UCSD-AML1 (cell line): ENCODE data around the gene KCNQ5.
A peak's percentile ranks its signal among the peaks of the same experiment; 100 is the strongest.
"Not testable (repeated sequence)": the region's sequence is repeated elsewhere in the genome, so short reads cannot be mapped to it uniquely, and the experiment has no call there.

ENCODE experiments used
- DNase-seq: peaks from one replicate; lab custom pipeline; 2025; ENCODE audit not compliant: unreplicated experiment; lab: John Stamatoyannopoulos, UW

Gene KCNQ5

GRCh38 chr6:72621291-72622093, at the start of gene KCNQ5:
TSS of gene KCNQ5 (plus strand) at chr6:72622064.
- peak; percentile 66 for DNase-seq

DNA sequence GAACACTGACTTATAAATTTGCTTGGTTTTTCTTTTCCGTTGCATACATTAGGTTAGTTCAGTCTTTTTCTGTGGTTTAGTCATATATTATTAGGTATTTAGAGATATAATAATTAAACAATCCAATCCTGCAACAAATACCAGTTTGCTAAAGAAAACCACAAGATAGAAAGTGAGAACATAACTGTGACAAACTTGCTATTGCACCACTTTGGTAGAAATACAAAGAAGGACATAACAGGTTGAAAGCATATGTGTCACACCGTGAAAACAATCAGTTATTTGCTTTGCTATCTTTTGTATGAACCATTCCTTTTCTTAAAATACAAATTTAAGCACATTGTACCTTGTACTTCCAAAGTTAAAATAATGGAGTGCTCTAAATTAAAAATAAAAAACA, 42.0 kb upstream of the KCNQ5 start:
- no peak for DNase-seq

- peak; percentile 10 for DNase-seq
Measured at GRCh38 chr6:72580281-72580940, 41.5 kb upstream of the KCNQ5 start.

- not testable (repeated sequence) for DNase-seq
Measured at GRCh38 chr6:72580950-72581349, 40.9 kb upstream of the KCNQ5 start.

- DNase-seq = no peak
Measured at GRCh38 chr6:72588155-72588554, 33.7 kb upstream of the KCNQ5 start.

DNA sequence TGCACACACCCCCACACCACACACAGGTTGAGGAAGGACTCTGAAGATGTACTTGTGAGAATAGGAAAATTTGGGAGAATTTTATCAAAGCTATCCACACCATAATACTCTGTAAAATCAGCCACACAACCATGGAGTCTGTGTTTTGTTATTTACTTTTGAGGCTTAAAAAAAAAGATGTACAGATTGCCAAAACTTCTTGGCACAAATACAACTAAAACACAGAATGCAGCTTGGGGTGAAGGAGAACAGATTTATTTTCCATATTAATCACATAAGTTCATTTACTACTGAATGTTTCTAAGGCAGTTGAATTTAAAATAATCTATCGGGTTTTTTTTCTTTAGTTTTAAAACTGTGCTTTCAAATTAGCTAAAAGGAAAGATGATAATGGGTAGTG, 32.8 kb upstream of the KCNQ5 start:
- DNase-seq = no peak

DNA sequence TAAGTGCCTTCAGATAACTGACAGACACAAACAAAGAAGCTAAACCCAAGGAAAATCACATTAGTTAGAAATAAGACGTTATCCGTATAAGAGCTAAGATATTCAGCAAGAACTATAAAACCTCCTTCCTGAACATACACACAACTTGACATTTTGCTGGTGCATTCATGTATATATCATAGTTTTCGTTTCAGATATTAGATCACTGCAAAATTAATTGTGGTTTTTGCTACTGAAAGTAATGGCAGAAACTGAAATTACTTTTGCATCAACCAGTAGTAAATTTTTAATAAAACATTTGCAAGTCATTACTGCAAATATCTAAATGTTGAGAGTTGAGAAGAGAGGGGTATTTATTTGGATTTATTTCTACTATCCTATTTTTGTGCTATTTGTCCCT, 26.1 kb upstream of the KCNQ5 start:
- DNase-seq = no peak

GRCh38 chr6:72616406-72617015, 5.4 kb upstream of the KCNQ5 start:
- no peak for DNase-seq

GRCh38 chr6:72617721-72618120, 4.1 kb upstream of the KCNQ5 start:
- no peak for DNase-seq

- peak; percentile 57 for DNase-seq
Measured at GRCh38 chr6:72619883-72620696, 1.8 kb upstream of the KCNQ5 start.

- DNase-seq = no peak
Measured at GRCh38 chr6:72620871-72621290, 983 bp upstream of the KCNQ5 start.

- DNase-seq = peak; percentile 79
Measured at GRCh38 chr6:72622094-72622940, 453 bp downstream of the KCNQ5 start.

GRCh38 chr6:72623808-72624207, 1.9 kb downstream of the KCNQ5 start:
- DNase-seq = no peak

DNA sequence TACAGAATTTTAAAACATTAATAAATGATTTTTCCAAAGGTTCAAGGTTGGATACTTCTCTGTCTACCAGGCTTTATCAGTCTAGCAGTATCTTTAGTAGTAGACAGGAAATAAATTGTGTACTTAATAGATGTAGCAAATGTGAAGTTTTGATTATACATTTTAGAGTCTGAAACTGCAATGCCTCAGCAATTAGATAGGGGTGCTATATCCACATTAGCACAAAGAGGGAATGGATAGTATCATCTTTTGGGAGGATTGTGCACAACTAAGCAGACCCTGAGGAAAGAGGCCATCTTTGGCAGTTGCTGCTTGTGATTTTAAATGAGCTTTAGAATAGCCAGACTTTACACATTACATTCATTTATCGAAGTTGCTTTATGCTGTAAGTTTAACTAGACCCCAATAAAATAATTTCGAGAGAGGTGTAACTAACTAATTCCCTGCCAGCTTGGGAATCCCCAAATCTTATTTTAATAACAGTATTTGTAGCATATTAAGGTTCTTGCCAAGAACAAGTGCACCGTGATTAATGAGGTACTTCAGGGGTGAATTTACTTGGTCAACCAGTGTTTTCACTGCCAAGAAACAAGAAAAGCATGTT, 2.8 kb downstream of the KCNQ5 start:
- DNase-seq = no peak

DNA sequence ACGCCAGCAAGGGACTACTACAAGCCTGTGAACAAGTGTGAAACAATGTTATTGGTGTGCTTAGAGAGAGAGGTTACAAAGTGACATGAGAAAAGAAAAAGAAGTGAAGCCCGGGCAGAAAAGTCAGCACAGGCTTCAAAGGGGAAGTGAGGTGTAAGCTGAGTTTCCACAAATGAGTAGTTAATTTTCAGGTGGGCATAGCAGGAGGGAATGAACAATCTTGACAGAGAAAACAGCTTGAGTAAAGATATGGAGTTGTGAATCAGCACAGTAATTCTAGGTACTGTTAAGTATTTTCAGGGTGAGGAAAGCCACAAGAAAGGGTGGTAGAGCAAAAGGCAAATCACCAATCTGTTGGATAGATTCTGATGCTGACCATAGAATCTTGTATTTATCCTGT, 4.3 kb downstream of the KCNQ5 start:
- no peak for DNase-seq

- no peak for DNase-seq
Measured at GRCh38 chr6:72627539-72627938, 5.7 kb downstream of the KCNQ5 start.

GRCh38 chr6:72631480-72631879, 9.6 kb downstream of the KCNQ5 start:
- DNase-seq = no peak

GRCh38 chr6:72635636-72636035, 13.8 kb downstream of the KCNQ5 start:
- no peak for DNase-seq

- no peak for DNase-seq
Measured at GRCh38 chr6:72636215-72636614, 14.4 kb downstream of the KCNQ5 start.

GRCh38 chr6:72636786-72637185, 14.9 kb downstream of the KCNQ5 start:
- no peak for DNase-seq
